GM23338 (cell line): ENCODE data around the gene SH3RF3. TPM values are rescaled to one million over a fixed set of nuclear protein-coding genes. Genes with fewer than 3 reads are reported as not detected.

Experiments
- ATAC-seq: fragments of 200-7000 bp; cut with Tn5 transposase; 3 replicates; pipeline ENCODE4 v1.9.1; 2020
- DNase-seq: peaks from one replicate; pipeline ENCODE4 v3.0.0-alpha.2; 2015; ENCODE audit warnings: low spot score
- H2AFZ ChIP-seq: fragments of 200-600 bp; sonication (generic); 2 replicates; pipeline ENCODE4 v1.8.0; 2016; ENCODE audit warnings: antibody characterized with exemption, mild to moderate bottlenecking, moderate library complexity
- H3F3A ChIP-seq: fragments of 200-600 bp; sonication (generic); replicated peaks from 2 replicates; pipeline ENCODE4 v1.8.0; 2017; ENCODE audit warnings: antibody characterized with exemption, mixed run types, low read depth
- H3K27ac ChIP-seq: fragments of 200-600 bp; sonication (generic); 2 replicates; pipeline ENCODE4 v1.6.1; 2016; ENCODE audit warnings: low read depth
- H3K27me3 ChIP-seq: fragments of 200-600 bp; sonication (generic); 2 replicates; pipeline ENCODE4 v1.8.0; 2016; ENCODE audit warnings: mild to moderate bottlenecking, mixed run types, moderate library complexity; ENCODE audit not compliant: insufficient read depth
- H3K36me3 ChIP-seq: fragments of 200-600 bp; sonication (generic); 2 replicates; pipeline ENCODE4 v1.8.0; 2016; ENCODE audit warnings: mild to moderate bottlenecking; ENCODE audit not compliant: insufficient read depth
- H3K4me1 ChIP-seq: fragments of 200-600 bp; sonication (generic); 2 replicates; pipeline ENCODE4 v1.8.0; 2016; ENCODE audit warnings: mild to moderate bottlenecking, moderate library complexity; ENCODE audit not compliant: insufficient read depth
- H3K4me2 ChIP-seq: fragments of 200-600 bp; sonication (generic); 2 replicates; pipeline ENCODE4 v1.7.1; 2017; ENCODE audit warnings: mixed run types
- H3K4me3 ChIP-seq: fragments of 200-600 bp; sonication (generic); 2 replicates; pipeline ENCODE4 v1.6.1; 2016; ENCODE audit warnings: mixed run types
- H3K79me2 ChIP-seq: fragments of 200-600 bp; sonication (generic); replicated peaks from 2 replicates; pipeline ENCODE4 v1.8.0; 2017; ENCODE audit warnings: mild to moderate bottlenecking; ENCODE audit not compliant: insufficient read depth
- H3K9me2 ChIP-seq: fragments of 200-600 bp; sonication (generic); 2 replicates; pipeline ENCODE4 v1.8.0; 2017; ENCODE audit not compliant: insufficient read depth
- H4K20me1 ChIP-seq: fragments of 200-600 bp; sonication (generic); replicated peaks from 2 replicates; pipeline ENCODE4 v1.8.0; 2017; ENCODE audit warnings: mild to moderate bottlenecking; ENCODE audit not compliant: insufficient read depth
- H3K27ac Mint-ChIP-seq: 2 replicates; pipeline ENCODE4 v1.8.0; 2020; ENCODE audit warnings: inconsistent platforms, mild to moderate bottlenecking, moderate library complexity, mixed read lengths
- H3K27me3 Mint-ChIP-seq: 3 replicates; pipeline ENCODE4 v1.8.0; 2022; ENCODE audit warnings: low read depth, mild to moderate bottlenecking, moderate library complexity, mixed read lengths, inconsistent platforms; ENCODE audit not compliant: insufficient read depth, poor library complexity
- H3K36me3 Mint-ChIP-seq: 3 replicates; pipeline ENCODE4 v1.8.0; 2021; ENCODE audit warnings: low read depth, mild to moderate bottlenecking, inconsistent platforms, moderate library complexity, mixed read lengths
- H3K4me1 Mint-ChIP-seq: 3 replicates; pipeline ENCODE4 v1.8.0; 2020; ENCODE audit warnings: mild to moderate bottlenecking, inconsistent platforms, mixed read lengths
- H3K4me3 Mint-ChIP-seq: 3 replicates; pipeline ENCODE4 v1.8.0; 2021; ENCODE audit warnings: moderate library complexity, mild to moderate bottlenecking, inconsistent platforms, mixed read lengths
- H3K9me3 Mint-ChIP-seq: 3 replicates; pipeline ENCODE4 v1.8.0; 2020; ENCODE audit warnings: moderate library complexity, mild to moderate bottlenecking, inconsistent platforms, mixed read lengths
- CREB1 ChIP-seq: fragments of 250-450 bp; sonication (Bioruptor Pico); IDR thresholded peaks from 2 replicates; pipeline ENCODE4 v1.5.0; 2020; ENCODE audit warnings: low read depth, mild to moderate bottlenecking, moderate library complexity
- CTCF ChIP-seq, 2 experiments: fragments of 200-600 bp in 1 of 2; sonication (generic) in 1 of 2; conservative IDR thresholded peaks; 2 replicates each; pipeline versions ENCODE4 v1.5.1 to v1.6.1; 2016 to 2017; ENCODE audit warnings: antibody characterized with exemption in 2 of 2, low read depth in 2 of 2, mild to moderate bottlenecking in 2 of 2, moderate library complexity in 1 of 2
- ETS1 ChIP-seq: IDR thresholded peaks from 2 replicates; pipeline ENCODE4 v1.6.1; 2016; ENCODE audit warnings: antibody characterized with exemption
- EZH2 ChIP-seq: fragments of 200-600 bp; sonication (generic); IDR thresholded peaks from one replicate; pipeline ENCODE4 v1.8.0; 2017; ENCODE audit warnings: antibody characterized with exemption, mild to moderate bottlenecking, low read depth; ENCODE audit not compliant: unreplicated experiment
- EZH2phosphoT487 ChIP-seq: fragments of 200-600 bp; sonication (generic); IDR thresholded peaks from one replicate; pipeline ENCODE4 v1.8.1; 2018; ENCODE audit warnings: antibody characterized with exemption; ENCODE audit not compliant: unreplicated experiment
- JUNB ChIP-seq: IDR thresholded peaks from one replicate; pipeline ENCODE4 v1.6.1; 2016; ENCODE audit warnings: antibody characterized with exemption; ENCODE audit not compliant: unreplicated experiment
- NANOG ChIP-seq: IDR thresholded peaks from 2 replicates; pipeline ENCODE4 v1.6.1; 2016; ENCODE audit warnings: antibody characterized with exemption, borderline replicate concordance
- POLR2AphosphoS5 ChIP-seq: IDR thresholded peaks from 2 replicates; pipeline ENCODE4 v1.6.1; 2016; ENCODE audit warnings: antibody characterized with exemption, low read depth
- STAT1 ChIP-seq: IDR thresholded peaks from one replicate; pipeline ENCODE4 v1.6.1; 2016; ENCODE audit warnings: antibody characterized with exemption; ENCODE audit not compliant: unreplicated experiment
- ZNF114 ChIP-seq: fragments of 250-450 bp; sonication (Bioruptor Pico); IDR thresholded peaks from 2 replicates; pipeline ENCODE4 v1.5.0; 2020; ENCODE audit warnings: mild to moderate bottlenecking, moderate library complexity
- ZNF331 ChIP-seq: fragments of 250-450 bp; sonication (Bioruptor Pico); IDR thresholded peaks from 2 replicates; pipeline ENCODE4 v1.5.0; 2020; ENCODE audit warnings: low read depth, mild to moderate bottlenecking, moderate library complexity
- polyA plus RNA-seq: library from polyadenylated mRNA; unstranded; fragments of >200 nt; fragmentation: Nextera tagmentation; extraction: Ambion mirVana; gene quantifications from 2 replicates; pipeline ENCODE4 v1.2.1, GENCODE V29; 2016
- total RNA-seq: library from RNA; depleted of rRNA; stranded (reverse); fragments of >200 nt; shearing (Covaris generic); gene quantifications from 2 replicates; pipeline ENCODE4 v1.2.3, GENCODE V29; 2014
- TF ChIP-seq, protein P1 (sequence below): fragments of 250-450 bp; sonication (Bioruptor Pico); IDR thresholded peaks from 2 replicates; pipeline ENCODE4 v1.5.0; 2020; ENCODE audit warnings: mild to moderate bottlenecking, moderate library complexity
- TF ChIP-seq, protein P2 (sequence below): IDR thresholded peaks from one replicate; pipeline ENCODE4 v1.6.1; 2018; ENCODE audit warnings: antibody characterized with exemption; ENCODE audit not compliant: unreplicated experiment

SH3RF3 gene
- total and polyA plus RNA-seq, 2 experiments from 2014 or later: 0.11 to 0.63 TPM

DNA sequence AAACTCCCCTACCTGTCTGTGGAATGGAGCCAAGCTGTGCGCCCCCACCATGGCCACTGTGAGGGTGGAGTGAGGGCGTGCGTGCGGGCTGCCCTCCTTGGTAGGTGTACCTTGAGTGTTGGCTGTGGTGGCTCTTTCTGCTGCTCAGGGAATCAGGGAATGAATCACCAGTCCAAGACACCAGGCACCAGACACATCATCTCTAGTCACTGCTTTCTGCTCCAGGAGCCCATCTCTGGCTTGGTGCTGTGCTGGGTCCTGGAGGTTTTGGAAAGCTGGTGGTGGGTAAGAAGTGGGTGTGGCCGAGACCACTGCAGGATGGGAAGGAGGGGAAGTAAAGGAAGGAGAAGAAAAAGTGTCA, 274.8 kb downstream of the SH3RF3 start:
- no peaks in the 10 kb centered on the region for H3K4me1 ChIP-seq
- no peaks in the 10 kb centered on the region for H3K79me2 ChIP-seq
- no peaks in the 10 kb centered on the region for H3K9me3 Mint-ChIP-seq
- no peak overlapping the region for H2AFZ ChIP-seq
- no peaks in the 10 kb centered on the region for H3K36me3 Mint-ChIP-seq
- H3K4me2 ChIP-seq: no peak overlapping the region
- no peak overlapping the region for H3K27ac Mint-ChIP-seq
- H4K20me1 ChIP-seq: no peaks in the 10 kb centered on the region
- no peak for TF ChIP-seq CREB1 (CRISPR knock-in tag)
- TF ChIP-seq EZH2: no peak
- TF ChIP-seq POLR2AphosphoS5: no peak
- no peak for TF ChIP-seq EZH2phosphoT487
- TF ChIP-seq ZNF114: no peak
- TF ChIP-seq, protein P1, sequence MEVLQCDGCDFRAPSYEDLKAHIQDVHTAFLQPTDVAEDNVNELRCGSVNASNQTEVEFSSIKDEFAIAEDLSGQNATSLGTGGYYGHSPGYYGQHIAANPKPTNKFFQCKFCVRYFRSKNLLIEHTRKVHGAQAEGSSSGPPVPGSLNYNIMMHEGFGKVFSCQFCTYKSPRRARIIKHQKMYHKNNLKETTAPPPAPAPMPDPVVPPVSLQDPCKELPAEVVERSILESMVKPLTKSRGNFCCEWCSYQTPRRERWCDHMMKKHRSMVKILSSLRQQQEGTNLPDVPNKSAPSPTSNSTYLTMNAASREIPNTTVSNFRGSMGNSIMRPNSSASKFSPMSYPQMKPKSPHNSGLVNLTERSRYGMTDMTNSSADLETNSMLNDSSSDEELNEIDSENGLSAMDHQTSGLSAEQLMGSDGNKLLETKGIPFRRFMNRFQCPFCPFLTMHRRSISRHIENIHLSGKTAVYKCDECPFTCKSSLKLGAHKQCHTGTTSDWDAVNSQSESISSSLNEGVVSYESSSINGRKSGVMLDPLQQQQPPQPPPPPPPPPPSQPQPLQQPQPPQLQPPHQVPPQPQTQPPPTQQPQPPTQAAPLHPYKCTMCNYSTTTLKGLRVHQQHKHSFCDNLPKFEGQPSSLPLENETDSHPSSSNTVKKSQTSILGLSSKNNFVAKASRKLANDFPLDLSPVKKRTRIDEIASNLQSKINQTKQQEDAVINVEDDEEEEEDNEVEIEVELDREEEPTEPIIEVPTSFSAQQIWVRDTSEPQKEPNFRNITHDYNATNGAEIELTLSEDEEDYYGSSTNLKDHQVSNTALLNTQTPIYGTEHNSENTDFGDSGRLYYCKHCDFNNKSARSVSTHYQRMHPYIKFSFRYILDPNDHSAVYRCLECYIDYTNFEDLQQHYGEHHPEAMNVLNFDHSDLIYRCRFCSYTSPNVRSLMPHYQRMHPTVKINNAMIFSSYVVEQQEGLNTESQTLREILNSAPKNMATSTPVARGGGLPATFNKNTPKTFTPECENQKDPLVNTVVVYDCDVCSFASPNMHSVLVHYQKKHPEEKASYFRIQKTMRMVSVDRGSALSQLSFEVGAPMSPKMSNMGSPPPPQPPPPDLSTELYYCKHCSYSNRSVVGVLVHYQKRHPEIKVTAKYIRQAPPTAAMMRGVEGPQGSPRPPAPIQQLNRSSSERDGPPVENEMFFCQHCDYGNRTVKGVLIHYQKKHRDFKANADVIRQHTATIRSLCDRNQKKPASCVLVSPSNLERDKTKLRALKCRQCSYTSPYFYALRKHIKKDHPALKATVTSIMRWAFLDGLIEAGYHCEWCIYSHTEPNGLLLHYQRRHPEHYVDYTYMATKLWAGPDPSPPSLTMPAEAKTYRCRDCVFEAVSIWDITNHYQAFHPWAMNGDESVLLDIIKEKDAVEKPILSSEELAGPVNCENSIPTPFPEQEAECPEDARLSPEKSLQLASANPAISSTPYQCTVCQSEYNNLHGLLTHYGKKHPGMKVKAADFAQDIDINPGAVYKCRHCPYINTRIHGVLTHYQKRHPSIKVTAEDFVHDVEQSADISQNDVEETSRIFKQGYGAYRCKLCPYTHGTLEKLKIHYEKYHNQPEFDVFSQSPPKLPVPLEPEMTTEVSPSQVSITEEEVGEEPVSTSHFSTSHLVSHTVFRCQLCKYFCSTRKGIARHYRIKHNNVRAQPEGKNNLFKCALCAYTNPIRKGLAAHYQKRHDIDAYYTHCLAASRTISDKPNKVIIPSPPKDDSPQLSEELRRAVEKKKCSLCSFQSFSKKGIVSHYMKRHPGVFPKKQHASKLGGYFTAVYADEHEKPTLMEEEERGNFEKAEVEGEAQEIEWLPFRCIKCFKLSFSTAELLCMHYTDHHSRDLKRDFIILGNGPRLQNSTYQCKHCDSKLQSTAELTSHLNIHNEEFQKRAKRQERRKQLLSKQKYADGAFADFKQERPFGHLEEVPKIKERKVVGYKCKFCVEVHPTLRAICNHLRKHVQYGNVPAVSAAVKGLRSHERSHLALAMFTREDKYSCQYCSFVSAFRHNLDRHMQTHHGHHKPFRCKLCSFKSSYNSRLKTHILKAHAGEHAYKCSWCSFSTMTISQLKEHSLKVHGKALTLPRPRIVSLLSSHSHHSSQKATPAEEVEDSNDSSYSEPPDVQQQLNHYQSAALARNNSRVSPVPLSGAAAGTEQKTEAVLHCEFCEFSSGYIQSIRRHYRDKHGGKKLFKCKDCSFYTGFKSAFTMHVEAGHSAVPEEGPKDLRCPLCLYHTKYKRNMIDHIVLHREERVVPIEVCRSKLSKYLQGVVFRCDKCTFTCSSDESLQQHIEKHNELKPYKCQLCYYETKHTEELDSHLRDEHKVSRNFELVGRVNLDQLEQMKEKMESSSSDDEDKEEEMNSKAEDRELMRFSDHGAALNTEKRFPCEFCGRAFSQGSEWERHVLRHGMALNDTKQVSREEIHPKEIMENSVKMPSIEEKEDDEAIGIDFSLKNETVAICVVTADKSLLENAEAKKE (CRISPR knock-in tag): no peak
- no peak for TF ChIP-seq CTCF (conservative IDR thresholded peaks at IDR 0.05; ENCODE audit: low read depth in 2 of 2)
- TF ChIP-seq NANOG: no peak
- no peak for TF ChIP-seq ETS1
- TF ChIP-seq, protein P2, sequence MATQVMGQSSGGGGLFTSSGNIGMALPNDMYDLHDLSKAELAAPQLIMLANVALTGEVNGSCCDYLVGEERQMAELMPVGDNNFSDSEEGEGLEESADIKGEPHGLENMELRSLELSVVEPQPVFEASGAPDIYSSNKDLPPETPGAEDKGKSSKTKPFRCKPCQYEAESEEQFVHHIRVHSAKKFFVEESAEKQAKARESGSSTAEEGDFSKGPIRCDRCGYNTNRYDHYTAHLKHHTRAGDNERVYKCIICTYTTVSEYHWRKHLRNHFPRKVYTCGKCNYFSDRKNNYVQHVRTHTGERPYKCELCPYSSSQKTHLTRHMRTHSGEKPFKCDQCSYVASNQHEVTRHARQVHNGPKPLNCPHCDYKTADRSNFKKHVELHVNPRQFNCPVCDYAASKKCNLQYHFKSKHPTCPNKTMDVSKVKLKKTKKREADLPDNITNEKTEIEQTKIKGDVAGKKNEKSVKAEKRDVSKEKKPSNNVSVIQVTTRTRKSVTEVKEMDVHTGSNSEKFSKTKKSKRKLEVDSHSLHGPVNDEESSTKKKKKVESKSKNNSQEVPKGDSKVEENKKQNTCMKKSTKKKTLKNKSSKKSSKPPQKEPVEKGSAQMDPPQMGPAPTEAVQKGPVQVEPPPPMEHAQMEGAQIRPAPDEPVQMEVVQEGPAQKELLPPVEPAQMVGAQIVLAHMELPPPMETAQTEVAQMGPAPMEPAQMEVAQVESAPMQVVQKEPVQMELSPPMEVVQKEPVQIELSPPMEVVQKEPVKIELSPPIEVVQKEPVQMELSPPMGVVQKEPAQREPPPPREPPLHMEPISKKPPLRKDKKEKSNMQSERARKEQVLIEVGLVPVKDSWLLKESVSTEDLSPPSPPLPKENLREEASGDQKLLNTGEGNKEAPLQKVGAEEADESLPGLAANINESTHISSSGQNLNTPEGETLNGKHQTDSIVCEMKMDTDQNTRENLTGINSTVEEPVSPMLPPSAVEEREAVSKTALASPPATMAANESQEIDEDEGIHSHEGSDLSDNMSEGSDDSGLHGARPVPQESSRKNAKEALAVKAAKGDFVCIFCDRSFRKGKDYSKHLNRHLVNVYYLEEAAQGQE: no peak
- TF ChIP-seq JUNB: no peak
- TF ChIP-seq STAT1: no peak
- no peak for TF ChIP-seq ZNF331
- no peaks in the 10 kb centered on the region for H3K27me3 ChIP-seq
- no peak overlapping the region for H3K27ac ChIP-seq
- DNase-seq (no peak), ATAC-seq (no peak)
- H3K27me3 Mint-ChIP-seq: peaks cover 15% of the 10 kb centered on the region
- H3K4me1 Mint-ChIP-seq: peaks cover 4% of the 10 kb centered on the region; the same call in 1 of the 3 replicates
- no peaks in the 10 kb centered on the region for H3K9me2 ChIP-seq
- no peaks in the 10 kb centered on the region for H3K36me3 ChIP-seq
- no peak overlapping the region for H3K4me3 ChIP-seq
- H3K4me3 Mint-ChIP-seq: no peak overlapping the region
- H3F3A ChIP-seq: no peaks in the 10 kb centered on the region
